Kidney (tissue), 14 donors: ENCODE measurements around the gene SLX9. TPM values are rescaled to one million over a fixed set of nuclear protein-coding genes. Genes with fewer than 3 reads are reported as not detected.
A peak's percentile ranks its signal among the peaks of the same experiment; 100 is the strongest.

Source experiments
- DNase-seq, 5 donors: peaks; one replicate each; pipeline ENCODE4 v3.0.0-alpha.2; 2013 to 2020
- FAIRE-seq: peaks from 2 replicates; lab custom pipeline; 2012; peaks lifted over from hg19 to GRCh38; lab: Jason Lieb, UNC
- H3K27ac ChIP-seq, 2 donors: one replicate each; pipeline ENCODE4 v1.7.0; 2013; ENCODE audit warnings: low read depth in 2 of 2, low read length in 2 of 2, inconsistent platforms in 1 of 2
- H3K27me3 ChIP-seq: one replicate; pipeline ENCODE4 v1.7.1; 2013; ENCODE audit warnings: low read length, inconsistent platforms; ENCODE audit not compliant: control insufficient read depth, insufficient read depth
- H3K36me3 ChIP-seq, 3 donors: one replicate each; pipeline versions ENCODE4 v1.7.0 to v1.7.1; 2013; ENCODE audit warnings: low read length in 3 of 3, control low read depth in 1 of 3, inconsistent platforms in 1 of 3; ENCODE audit not compliant: insufficient read depth in 3 of 3, control insufficient read depth in 2 of 3
- H3K4me1 ChIP-seq, 3 donors: one replicate each; pipeline versions ENCODE4 v1.7.0 to v1.7.1; 2013; ENCODE audit warnings: low read length in 3 of 3, inconsistent platforms in 1 of 3, low read depth in 1 of 3; ENCODE audit not compliant: control insufficient read depth in 2 of 3, insufficient read depth in 2 of 3
- H3K4me3 ChIP-seq, 3 donors: one replicate each; pipeline versions ENCODE4 v1.7.0 to v1.8.1; 2013; ENCODE audit warnings: low read length in 3 of 3, control low read depth in 1 of 3, inconsistent platforms in 1 of 3
- H3K9ac ChIP-seq, 3 donors: one replicate each; pipeline versions ENCODE4 v1.7.0 to v1.7.1; 2013; ENCODE audit warnings: low read length in 3 of 3, control low read depth in 1 of 3, inconsistent platforms in 1 of 3
- H3K9me3 ChIP-seq, 3 donors: one replicate each; pipeline versions ENCODE4 v1.7.0 to v1.7.1; 2013; ENCODE audit warnings: low read length in 3 of 3, control low read depth in 1 of 3, inconsistent platforms in 1 of 3; ENCODE audit not compliant: control insufficient read depth in 2 of 3, insufficient read depth in 1 of 3
- intact Hi-C: fragments of 100-400 bp; cut with DNase I; formaldehyde crosslinking; loops from one replicate; pipeline ENCODE4 v1.11.1; 2022
- polyA plus RNA-seq: library from polyadenylated mRNA; stranded (reverse); fragments of 350-450 nt; fragmentation: Illumina TruSeq; extraction: RNeasy Lipid Tissue Mini Kit (QIAGEN cat#74804); gene quantifications from one replicate; pipeline ENCODE4 v1.2.3, GENCODE V29; 2014; ENCODE audit warnings: low read depth, low replicate concordance; ENCODE audit not compliant: insufficient read depth
- total RNA-seq: library from RNA; stranded (reverse); fragmentation: NEBNext Ultra II Directional; extraction: Animal tissue kit (Norgen Biotek cat#: 25700); gene quantifications from one replicate; pipeline ENCODE4 v1.2.1, GENCODE V29; 2021
- TF ChIP-seq, protein P1 (sequence below): IDR thresholded peaks from 3 replicates; pipeline ENCODE4 v1.5.1; 2012; ENCODE audit warnings: mild to moderate bottlenecking, moderate library complexity, borderline replicate concordance; ENCODE audit not compliant: insufficient read depth; ENCODE audit errors: extremely low read depth
- donor health status: control.
- donor health status: control.
- donor health status: control.
- donor health status: control.
- donor health status: control.
- donor health status: DM: yes; HTN: yes; CAD: no.
- donor health status: Normal renal cell carcinoma (clear cell type).

Gene SLX9
- total and polyA plus RNA-seq, 2 donors from 2014 or later, result 27.1 to 35.1 TPM

DNA sequence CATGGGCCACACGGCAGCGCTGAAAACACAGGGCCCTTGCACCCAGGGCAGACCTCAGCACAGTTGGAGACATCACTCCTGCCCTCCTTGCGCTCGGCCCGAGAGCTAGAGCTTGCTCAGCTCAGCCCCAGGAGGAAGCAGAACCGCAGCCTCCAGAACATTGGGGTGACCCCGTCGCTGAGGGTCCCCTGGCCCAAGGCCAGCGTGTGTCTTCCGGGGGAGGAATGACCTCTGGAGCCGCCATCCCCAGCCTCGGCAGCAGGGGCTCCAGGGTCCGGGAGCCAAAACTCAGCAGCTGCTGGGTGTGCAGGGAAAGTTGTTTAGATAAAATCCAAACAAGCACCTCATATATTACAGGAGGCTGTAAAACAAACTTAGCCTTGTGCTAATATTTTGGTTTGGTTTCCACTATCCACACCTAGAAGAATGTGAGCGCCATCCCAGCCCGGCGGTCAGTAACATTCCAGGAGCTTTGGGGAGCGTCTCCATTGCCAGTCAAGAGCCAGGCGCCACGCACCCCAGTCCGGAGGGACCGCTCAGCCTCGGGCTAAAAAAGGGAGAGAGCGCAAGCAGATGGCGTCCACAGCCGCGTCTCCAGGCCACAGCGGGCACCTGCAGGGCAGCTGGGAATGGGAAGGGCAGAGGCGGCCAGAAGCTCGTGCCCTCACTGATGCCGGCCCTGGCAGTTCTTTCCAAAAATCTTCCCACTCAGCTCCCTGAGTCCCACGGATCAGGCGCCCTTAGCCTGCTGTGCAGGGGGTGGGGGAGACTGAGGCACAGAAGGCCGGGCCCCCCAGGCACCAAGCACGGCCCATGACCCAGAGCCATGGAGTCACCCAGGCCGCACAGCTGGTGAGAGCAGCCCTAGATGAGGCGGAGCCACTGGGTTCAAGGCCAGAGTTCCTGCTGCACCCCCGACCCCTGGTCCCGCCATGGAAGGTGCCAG, 52.0 kb downstream of the SLX9 start:
- TF ChIP-seq, protein P1, sequence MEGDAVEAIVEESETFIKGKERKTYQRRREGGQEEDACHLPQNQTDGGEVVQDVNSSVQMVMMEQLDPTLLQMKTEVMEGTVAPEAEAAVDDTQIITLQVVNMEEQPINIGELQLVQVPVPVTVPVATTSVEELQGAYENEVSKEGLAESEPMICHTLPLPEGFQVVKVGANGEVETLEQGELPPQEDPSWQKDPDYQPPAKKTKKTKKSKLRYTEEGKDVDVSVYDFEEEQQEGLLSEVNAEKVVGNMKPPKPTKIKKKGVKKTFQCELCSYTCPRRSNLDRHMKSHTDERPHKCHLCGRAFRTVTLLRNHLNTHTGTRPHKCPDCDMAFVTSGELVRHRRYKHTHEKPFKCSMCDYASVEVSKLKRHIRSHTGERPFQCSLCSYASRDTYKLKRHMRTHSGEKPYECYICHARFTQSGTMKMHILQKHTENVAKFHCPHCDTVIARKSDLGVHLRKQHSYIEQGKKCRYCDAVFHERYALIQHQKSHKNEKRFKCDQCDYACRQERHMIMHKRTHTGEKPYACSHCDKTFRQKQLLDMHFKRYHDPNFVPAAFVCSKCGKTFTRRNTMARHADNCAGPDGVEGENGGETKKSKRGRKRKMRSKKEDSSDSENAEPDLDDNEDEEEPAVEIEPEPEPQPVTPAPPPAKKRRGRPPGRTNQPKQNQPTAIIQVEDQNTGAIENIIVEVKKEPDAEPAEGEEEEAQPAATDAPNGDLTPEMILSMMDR, result no peak
- no peaks in the 10 kb centered on the region for H3K27me3 ChIP-seq
- H3K4me3 ChIP-seq, result no peak overlapping the region
- DNase-seq (peak in 3 of 5 donors; percentile 35 to 69 (median 52)), FAIRE-seq (no peak)
- no peaks in the 10 kb centered on the region for H3K9me3 ChIP-seq
- intact Hi-C loops, result no loop called here
- H3K27ac ChIP-seq, result no peak overlapping the region
- no peaks in the 10 kb centered on the region for H3K36me3 ChIP-seq
- peaks cover 0 to 2% (median 0%) of the 10 kb centered on the region in 3 donors for H3K4me1 ChIP-seq
- no peak overlapping the region for H3K9ac ChIP-seq

DNA sequence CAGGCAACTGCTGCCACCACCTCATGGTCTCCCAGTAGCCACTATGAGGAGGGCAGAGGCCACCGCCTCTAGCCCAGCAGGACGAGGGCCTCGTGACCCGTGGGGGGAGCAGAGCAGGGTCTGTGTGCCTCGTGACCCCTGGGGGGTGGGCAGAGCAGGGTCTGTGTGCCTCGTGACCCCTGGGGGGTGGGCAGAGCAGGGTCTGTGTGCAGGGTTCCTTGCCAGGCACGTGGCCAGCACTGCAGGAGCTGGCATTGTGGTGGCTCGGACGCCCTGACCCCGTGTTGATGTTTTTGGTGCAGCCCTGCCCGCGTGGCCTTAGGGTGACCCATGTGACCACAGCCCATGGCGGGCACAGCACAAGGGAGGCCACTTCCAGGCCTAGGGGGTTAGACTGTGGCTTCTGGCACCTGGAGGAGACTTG, 52.8 kb downstream of the SLX9 start:
- FAIRE-seq, result no peak
- peak in 1 of 5 donors; percentile 71 for DNase-seq
- Histone ChIP-seq H3K4me3 (no peak overlapping the region), H3K27ac (no peak overlapping the region), H3K9me3 (no peaks in the 10 kb centered on the region), H3K36me3 (no peaks in the 10 kb centered on the region), H3K27me3 (no peaks in the 10 kb centered on the region), H3K9ac (no peak overlapping the region), H3K4me1 (peaks cover 0 to 2% (median 0%) of the 10 kb centered on the region in 3 donors)
- TF ChIP-seq, protein P1, result no peak
- intact Hi-C loops, result no loop called here

DNA sequence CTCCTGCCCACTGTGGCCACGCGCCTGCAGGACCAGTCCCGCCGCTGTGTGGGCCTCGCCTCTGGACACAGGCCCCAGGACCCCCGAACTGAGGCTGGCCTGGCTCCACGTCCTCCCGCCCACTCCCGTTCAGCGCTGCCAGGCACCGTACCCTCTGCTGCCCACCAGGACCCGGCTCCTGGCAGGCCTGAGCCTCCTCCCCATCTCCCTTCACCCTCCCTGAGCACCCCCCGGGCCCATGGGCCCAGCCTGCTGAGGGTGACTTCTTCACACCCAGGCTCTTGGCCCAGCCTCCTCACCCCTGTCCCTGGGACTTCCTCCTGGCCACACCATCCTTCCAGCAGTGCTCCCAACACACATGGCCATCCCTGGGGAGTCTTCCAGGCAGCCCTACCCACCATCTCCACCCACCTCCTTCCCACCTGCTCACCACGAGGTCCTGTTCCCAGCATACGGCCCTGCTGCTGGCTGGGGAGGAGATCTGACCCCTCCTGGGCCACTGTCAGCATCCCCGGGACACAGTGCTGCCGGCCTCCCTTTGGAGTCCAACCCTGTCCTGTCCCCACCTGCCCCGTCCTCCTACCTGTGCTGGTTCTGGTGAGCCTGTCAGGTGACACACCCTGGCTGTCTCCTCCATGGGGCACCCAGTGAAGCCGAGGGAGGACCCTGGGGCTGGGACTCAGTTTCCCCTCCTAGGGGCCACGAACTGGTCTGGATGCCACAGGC, 53.7 kb downstream of the SLX9 start:
- intact Hi-C loops, result no loop called here

More for the DNA sequence above, 53.7 kb downstream of the SLX9 start:
- DNase-seq, result peak in 1 of 5 donors; percentile 64
- H3K27ac ChIP-seq, result no peak overlapping the region
- no peaks in the 10 kb centered on the region for H3K27me3 ChIP-seq
- H3K9ac ChIP-seq, result no peak overlapping the region
- no peaks in the 10 kb centered on the region for H3K9me3 ChIP-seq
- TF ChIP-seq, protein P1, result no peak
- peaks cover 0 to 2% (median 0%) of the 10 kb centered on the region in 3 donors for H3K4me1 ChIP-seq
- no peaks in the 10 kb centered on the region for H3K36me3 ChIP-seq
- no peak overlapping the region for H3K4me3 ChIP-seq
- no peak for FAIRE-seq
